ENCODE measurements around the gene RAI1. TPM values are rescaled to one million over a fixed set of nuclear protein-coding genes. Genes with fewer than 3 reads are reported as not detected.

RAI1 gene
- total and polyA plus RNA-seq, 2 of the 13 experiments (the other 11 are each of a cell fraction or from before 2014, with no cell fraction given), result 3.4 to 5.2 TPM

GRCh38 chr17:17839791-17840707 is 158.8 kb downstream of the RAI1 start (continued):
- 0 out of 2 replicates have a peak, but pooled peaks have one; percentile 14 for TF ChIP-seq NR1H2 (CRISPR knock-in tag; IDR thresholded peaks at IDR 0.05; ENCODE audit: borderline replicate concordance, low read depth)
- no peak for TF ChIP-seq SMAD9 (CRISPR knock-in tag; IDR thresholded peaks at IDR 0.05)
- TF ChIP-seq, protein P1, sequence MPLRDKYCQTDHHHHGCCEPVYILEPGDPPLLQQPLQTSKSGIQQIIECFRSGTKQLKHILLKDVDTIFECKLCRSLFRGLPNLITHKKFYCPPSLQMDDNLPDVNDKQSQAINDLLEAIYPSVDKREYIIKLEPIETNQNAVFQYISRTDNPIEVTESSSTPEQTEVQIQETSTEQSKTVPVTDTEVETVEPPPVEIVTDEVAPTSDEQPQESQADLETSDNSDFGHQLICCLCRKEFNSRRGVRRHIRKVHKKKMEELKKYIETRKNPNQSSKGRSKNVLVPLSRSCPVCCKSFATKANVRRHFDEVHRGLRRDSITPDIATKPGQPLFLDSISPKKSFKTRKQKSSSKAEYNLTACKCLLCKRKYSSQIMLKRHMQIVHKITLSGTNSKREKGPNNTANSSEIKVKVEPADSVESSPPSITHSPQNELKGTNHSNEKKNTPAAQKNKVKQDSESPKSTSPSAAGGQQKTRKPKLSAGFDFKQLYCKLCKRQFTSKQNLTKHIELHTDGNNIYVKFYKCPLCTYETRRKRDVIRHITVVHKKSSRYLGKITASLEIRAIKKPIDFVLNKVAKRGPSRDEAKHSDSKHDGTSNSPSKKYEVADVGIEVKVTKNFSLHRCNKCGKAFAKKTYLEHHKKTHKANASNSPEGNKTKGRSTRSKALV (CRISPR knock-in tag; IDR thresholded peaks at IDR 0.05), result 0 out of 2 replicates have a peak, but pooled peaks have one; percentile 50
- TF ChIP-seq KAT7 (CRISPR knock-in tag; IDR thresholded peaks at IDR 0.05; ENCODE audit: borderline replicate concordance), result peak; percentile 93; the same call in 1 of the 2 replicates
- TF ChIP-seq, protein P2, sequence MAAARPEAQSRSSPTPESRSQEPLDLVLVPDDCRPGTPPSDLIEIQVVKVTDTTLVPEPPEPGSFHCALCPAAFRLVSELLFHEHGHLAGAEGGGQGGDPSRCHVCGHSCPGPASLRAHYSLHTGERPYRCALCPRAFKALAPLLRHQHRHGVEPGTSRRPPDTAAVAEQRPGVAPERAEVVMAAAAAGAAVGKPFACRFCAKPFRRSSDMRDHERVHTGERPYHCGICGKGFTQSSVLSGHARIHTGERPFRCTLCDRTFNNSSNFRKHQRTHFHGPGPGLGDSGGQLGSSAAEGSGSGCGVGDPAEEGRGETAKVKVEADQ (CRISPR knock-in tag; IDR thresholded peaks at IDR 0.05; ENCODE audit: borderline replicate concordance), result peak; percentile 60; the same call in 1 of the 2 replicates
- no peak for TF ChIP-seq LCORL (IDR thresholded peaks at IDR 0.05)
- TF ChIP-seq LCORL (CRISPR knock-in tag; IDR thresholded peaks at IDR 0.05), result peak; percentile 89
- peak; percentile 25; the same call in 1 of the 2 replicates for TF ChIP-seq ZNF296 (CRISPR knock-in tag; conservative IDR thresholded peaks at IDR 0.05)
- no peak for TF ChIP-seq U2AF1 (optimal IDR thresholded peaks at IDR 0.05; ENCODE audit: low read depth, low read length)
- TF ChIP-seq, protein P3, sequence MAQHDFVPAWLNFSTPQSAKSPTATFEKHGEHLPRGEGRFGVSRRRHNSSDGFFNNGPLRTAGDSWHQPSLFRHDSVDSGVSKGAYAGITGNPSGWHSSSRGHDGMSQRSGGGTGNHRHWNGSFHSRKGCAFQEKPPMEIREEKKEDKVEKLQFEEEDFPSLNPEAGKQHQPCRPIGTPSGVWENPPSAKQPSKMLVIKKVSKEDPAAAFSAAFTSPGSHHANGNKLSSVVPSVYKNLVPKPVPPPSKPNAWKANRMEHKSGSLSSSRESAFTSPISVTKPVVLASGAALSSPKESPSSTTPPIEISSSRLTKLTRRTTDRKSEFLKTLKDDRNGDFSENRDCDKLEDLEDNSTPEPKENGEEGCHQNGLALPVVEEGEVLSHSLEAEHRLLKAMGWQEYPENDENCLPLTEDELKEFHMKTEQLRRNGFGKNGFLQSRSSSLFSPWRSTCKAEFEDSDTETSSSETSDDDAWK (CRISPR knock-in tag; IDR thresholded peaks at IDR 0.05), result no peak
- 0 out of 2 replicates have a peak, but pooled peaks have one; percentile 52 for TF ChIP-seq TP53 (CRISPR knock-in tag; conservative IDR thresholded peaks at IDR 0.05)
- no peak for TF ChIP-seq SIN3B (IDR thresholded peaks at IDR 0.05; ENCODE audit: low read length)
- TF ChIP-seq, protein P4, sequence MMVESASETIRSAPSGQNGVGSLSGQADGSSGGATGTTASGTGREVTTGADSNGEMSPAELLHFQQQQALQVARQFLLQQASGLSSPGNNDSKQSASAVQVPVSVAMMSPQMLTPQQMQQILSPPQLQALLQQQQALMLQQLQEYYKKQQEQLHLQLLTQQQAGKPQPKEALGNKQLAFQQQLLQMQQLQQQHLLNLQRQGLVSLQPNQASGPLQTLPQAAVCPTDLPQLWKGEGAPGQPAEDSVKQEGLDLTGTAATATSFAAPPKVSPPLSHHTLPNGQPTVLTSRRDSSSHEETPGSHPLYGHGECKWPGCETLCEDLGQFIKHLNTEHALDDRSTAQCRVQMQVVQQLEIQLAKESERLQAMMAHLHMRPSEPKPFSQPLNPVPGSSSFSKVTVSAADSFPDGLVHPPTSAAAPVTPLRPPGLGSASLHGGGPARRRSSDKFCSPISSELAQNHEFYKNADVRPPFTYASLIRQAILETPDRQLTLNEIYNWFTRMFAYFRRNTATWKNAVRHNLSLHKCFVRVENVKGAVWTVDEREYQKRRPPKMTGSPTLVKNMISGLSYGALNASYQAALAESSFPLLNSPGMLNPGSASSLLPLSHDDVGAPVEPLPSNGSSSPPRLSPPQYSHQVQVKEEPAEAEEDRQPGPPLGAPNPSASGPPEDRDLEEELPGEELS (CRISPR knock-in tag; IDR thresholded peaks at IDR 0.05), result no peak; the same call in 1 of the 2 replicates
- peak; percentile 62; the same call in 1 of the 2 replicates for TF ChIP-seq SALL2 (CRISPR knock-in tag; IDR thresholded peaks at IDR 0.05)
- TF ChIP-seq RFX1 (IDR thresholded peaks at IDR 0.05), result no peak
- TF ChIP-seq HNF1B (CRISPR knock-in tag; IDR thresholded peaks at IDR 0.05), result peak; percentile 77; the same call in 1 of the 2 replicates
- no peak for TF ChIP-seq ZNF496 (CRISPR knock-in tag; IDR thresholded peaks at IDR 0.05; ENCODE audit: insufficient replicate concordance)
- no peak for TF ChIP-seq ONECUT2 (CRISPR knock-in tag; IDR thresholded peaks at IDR 0.05)
- no peak for TF ChIP-seq CCAR2 (optimal IDR thresholded peaks at IDR 0.05; ENCODE audit: low read depth, low read length)
- peak; percentile 21 for TF ChIP-seq YY1 (IDR thresholded peaks at IDR 0.05; ENCODE audit: insufficient read depth, insufficient replicate concordance, low read depth, low read length)

Data from HepG2 (cell line).